HG03066 (cell line): ENCODE measurements around the gene MCF2L2.

Experiments
- ATAC-seq: cut with Tn5 transposase; IDR thresholded peaks from one replicate; pipeline ENCODE4 v1.9.1; 2021; ENCODE audit warnings: low read depth; ENCODE audit not compliant: unreplicated experiment

The MCF2L2 gene

GRCh38 chr3:183370391-183370790, 58.0 kb downstream of the MCF2L2 start:
- ATAC-seq: no peak

DNA sequence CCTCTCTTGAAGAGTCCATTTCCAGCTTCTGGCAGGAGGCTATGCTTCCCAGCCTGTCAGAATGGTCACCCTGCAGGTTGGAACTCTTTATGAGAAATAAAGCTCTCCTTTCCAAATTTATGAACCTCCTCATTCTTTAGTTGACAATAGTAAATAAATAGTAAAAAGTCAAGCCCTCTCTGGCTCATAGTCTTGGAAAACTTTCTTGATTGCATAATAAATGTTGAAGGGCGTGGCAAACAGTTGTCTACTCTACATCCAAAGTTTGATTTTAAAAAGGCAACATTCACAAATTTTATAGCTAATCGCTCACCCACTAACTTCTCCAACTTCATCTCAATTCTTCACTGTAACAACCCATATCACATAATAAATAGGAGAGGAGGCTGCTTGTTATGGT, 58.8 kb downstream of the MCF2L2 start:
- ATAC-seq: no peak

DNA sequence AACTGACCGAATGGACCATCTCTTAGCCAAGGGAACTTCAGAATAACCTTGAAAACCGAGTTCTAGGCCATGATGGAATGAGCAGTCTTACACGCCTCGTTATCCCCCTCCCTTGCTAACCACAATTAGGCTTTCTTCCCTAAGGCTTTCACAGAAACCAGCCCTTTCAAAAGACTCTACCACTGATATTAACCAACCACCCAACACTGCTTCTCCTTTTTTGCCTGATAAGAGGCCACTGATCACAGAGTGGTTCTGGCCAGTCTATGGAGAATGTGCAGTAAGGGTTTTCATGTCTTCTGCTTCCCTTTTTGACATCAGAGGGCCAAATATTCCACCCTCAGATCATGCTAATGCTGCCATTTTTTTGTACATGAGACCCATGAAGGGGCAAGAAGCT, 59.3 kb downstream of the MCF2L2 start:
- ATAC-seq: no peak

GRCh38 chr3:183360971-183361624, 67.3 kb downstream of the MCF2L2 start:
- ATAC-seq: no peak

GRCh38 chr3:183359036-183359435, 69.4 kb downstream of the MCF2L2 start:
- no peak for ATAC-seq

DNA sequence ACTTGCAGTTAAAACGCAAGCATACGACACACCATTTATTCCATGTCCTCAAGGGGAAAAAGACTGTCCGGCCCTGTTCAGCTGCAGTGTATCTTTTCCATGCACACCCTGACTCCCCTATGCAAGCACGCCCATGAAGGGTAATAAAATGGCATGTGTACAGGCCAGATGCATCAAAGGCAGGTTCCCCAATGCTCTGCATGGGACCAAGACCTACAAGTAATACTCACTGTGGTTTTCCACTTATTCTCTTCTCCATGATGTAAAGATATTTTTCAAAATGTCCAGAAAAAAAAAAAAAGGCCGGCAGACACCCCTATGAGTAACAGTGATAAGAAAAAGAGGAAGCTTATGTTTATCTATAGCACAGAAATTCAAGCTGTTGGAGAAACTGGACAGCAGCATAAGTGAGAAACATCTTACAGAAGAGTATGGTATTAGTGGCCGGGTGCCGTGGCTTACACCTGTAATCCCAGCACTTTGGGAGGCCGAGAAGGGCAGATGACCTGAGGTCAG, 70.8 kb downstream of the MCF2L2 start:
- ATAC-seq: no peak

DNA sequence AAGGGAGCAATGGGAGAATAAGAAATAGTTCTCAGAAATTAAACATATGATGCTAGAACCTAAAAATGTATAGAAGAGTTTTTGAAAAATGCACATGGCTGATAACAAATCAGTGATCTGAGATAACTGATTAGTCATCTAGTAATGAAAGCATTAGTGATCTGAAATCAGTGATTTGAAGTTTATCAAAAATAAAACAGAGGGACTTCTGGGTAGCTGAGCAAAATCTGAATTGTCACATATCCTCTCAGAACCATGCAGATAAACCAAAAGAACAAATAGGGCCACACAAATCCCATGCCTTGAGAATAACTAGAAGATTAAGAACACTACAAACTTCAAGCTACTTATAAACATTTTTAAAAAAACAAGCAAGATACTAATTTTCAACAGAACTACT, 71.5 kb downstream of the MCF2L2 start:
- no peak for ATAC-seq

GRCh38 chr3:183354874-183355273, 73.5 kb downstream of the MCF2L2 start:
- ATAC-seq: no peak

- ATAC-seq: no peak
These were observed 74.0 kb downstream of the MCF2L2 start for GRCh38 chr3:183354325-183354831.

DNA sequence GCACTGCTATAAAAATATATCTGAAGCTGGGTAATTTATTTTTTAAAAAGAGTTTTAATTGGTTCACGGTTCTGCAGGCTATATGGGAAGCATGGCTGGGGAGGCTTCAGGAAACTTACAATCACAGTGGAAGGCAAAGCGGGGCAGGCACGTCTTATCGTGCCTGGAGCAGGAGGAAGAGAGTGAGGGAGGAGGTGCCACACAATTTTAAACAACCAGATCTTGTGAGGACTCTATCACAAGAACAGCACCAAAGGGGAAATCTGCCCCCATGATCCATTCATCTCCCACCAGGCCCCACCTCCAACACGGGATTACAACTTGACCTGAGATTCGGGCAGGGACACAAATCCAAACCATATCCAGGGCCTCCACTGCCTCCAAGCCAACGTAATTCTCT, 75.0 kb downstream of the MCF2L2 start:
- ATAC-seq: no peak

GRCh38 chr3:183350164-183350563, 78.3 kb downstream of the MCF2L2 start:
- ATAC-seq: no peak

- no peak for ATAC-seq
These were observed 78.8 kb downstream of the MCF2L2 start for GRCh38 chr3:183349421-183350157.

DNA sequence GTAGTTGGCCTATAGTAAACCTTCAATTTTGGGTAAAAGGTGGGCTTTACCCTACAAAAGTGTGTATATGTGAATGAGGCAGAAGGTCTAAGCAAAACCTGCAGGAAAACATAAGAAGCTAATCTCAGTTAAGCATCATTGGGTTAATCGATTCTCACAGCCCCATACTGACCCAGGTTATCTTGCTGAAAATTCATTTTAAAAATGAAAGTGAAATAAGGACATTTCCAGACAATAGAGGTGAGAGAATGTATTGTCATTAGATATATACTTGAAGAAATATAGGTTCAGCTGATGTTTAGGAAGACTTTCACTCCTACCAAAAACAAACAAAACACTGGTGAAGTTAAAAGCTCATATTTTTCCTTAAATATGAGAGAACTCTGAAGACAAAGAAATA, 85.6 kb downstream of the MCF2L2 start:
- no peak for ATAC-seq

DNA sequence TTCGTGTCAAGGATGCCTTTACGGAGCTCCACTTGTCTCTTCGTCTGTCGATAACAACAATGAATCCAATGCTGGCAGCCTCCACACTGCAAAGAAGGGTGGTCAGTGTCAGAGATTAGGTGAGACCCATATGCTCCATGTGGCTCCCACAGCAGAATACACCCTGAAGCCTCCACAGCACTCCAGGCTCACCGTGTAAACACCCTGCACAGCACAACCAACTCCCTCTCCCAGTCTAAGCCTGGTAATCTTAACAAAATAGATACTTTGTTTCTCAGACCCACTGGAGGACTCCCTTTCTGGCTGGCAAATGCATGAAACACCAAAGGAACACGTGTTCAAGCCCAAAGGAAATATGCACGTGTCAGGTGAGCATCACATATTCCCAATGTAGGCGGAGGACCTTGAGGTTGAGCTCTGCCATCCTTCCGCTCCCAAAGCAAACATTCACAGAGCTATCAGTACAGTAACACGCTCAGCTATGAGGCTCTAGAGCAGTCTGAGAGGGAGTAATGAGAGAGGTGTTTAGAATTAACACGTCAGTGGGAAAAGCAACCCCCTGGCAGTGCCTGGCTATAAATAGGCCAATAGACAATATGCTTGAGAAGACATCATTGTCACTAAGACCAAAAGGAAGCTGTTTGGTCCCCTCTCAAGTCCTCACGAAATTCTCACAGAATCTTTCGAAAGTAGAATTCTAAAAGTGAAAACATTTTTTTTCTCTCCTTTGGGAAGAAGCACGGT, 86.7 kb downstream of the MCF2L2 start:
- ATAC-seq: no peak

GRCh38 chr3:183340222-183340621, 88.2 kb downstream of the MCF2L2 start:
- ATAC-seq: no peak

- ATAC-seq: no peak
These were observed 88.8 kb downstream of the MCF2L2 start for GRCh38 chr3:183339461-183340086.

GRCh38 chr3:183338520-183338919, 89.9 kb downstream of the MCF2L2 start:
- no peak for ATAC-seq

DNA sequence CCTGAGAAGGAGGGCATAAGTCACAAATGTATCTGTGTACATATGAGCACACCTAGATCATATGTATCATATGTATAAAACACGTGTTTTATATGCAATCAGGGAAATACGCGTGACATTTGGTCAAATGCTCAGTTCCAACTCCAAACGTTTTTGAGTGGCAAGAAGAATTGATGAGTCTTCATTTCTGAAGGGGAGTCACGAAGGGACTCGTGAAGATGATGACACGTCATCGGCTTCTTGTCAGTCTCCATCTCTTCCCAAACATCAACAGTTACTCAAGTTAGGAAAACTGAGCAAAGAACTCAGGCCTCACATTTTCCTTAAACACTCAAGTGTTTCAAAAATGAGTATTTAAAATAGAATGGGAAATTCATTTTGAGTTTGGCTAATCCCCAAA, 95.9 kb downstream of the MCF2L2 start:
- ATAC-seq: no peak

DNA sequence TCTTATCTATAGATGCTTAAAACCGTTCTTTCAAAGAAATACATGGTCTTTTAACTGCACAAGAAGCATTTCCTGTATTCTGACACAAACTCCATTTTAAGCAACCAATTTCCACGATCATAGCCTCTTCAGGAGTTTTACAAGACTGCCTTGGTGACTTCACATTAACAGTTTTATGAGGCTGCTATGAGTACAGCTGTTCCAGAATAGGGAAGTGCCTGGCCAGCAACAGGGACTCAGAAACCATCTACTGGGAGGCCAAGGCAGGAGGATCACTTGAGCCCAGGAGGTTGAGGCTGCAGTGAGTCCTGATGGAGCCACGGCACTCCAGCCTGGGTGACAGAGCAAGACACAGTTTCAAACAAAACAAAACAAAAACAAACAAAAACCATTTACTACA, 96.9 kb downstream of the MCF2L2 start:
- ATAC-seq: no peak

DNA sequence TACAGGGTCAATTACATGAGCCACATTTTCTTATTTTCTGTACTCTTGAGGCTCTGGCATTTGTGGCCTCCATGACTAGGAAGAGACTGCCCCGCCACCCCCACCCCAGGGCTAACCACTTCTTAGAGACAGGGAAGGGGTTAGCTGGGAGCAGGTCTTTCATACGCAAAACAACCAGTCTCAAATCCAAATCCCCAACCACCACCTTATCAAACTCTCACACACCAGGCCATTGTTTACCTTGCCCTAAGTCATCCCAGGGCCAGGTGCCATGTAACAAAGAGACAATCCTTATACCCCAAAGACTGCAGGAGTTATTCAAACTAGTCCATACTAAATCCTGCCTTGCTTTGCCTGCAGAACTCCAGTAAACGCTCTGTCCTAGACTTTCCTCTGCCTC, 97.5 kb downstream of the MCF2L2 start:
- no peak for ATAC-seq

DNA sequence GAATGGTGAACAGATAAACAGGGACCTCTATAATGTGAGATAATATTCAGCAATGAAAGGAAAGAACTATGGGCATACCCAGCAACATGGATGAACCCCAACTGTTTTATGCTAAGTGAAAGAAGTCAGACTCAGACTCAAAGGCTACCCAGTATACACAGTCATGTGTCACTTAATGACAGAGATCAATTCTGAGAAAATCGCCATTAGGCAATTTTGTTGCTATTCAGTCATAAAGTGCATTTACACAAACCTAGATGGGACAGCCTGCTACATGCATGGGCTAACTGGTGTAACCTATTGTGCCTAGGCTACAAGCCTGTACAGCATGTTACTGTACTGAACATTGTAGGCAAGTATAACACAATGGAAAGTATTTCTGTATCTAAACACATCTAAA, 98.9 kb downstream of the MCF2L2 start:
- ATAC-seq: no peak
